ENCODE data around the gene MAST2.
"Not testable (repeated sequence)": the region's sequence is repeated elsewhere in the genome, so short reads cannot be mapped to it uniquely, and the experiment has no call there.

Gene MAST2

DNA sequence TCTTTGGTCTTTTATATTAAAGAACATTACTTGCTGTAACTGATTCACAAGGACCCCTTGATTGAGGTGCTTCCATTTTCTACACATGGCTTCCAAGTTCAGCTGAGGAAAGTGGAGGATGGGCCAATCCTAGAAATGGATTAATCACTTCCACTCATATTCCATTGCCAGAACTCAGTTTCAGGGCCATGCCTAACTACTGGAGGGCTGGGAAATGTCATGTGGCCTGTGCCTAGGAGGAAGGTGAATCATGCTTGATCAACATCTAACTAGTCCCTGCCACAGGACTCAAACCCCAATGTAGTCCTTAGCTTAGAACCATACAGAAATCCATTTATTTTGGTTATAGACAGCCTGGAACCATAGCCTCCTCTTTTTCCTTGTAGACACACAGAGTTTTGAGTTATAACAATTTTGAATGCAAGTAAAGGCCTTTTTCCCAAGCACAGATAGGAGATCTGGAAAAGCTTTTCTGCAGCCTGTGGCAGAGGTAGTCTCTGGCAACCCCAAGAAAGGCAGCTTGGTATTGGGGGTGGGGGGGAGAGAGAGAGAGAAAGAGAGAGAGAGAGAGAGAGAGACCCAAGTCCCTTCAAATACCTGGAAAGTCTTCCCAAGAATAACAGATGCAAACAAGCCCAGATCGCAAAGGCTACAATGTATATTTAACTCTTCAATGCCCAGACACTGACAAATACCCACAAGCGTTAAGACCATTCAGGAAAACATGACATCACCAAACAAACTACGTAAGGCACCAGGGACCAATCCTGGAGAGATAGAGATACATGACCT, 12.5 kb downstream of the MAST2 start:
- no peak for DNase-seq

GRCh38 chr1:45820173-45820572, 16.8 kb downstream of the MAST2 start:
- no peak for DNase-seq

- DNase-seq = no peak
These were observed 17.4 kb downstream of the MAST2 start for GRCh38 chr1:45820788-45821187.

GRCh38 chr1:45822644-45823043, 19.2 kb downstream of the MAST2 start:
- DNase-seq = no peak

- no peak for DNase-seq
These were observed 21.2 kb downstream of the MAST2 start for GRCh38 chr1:45824607-45825006.

DNA sequence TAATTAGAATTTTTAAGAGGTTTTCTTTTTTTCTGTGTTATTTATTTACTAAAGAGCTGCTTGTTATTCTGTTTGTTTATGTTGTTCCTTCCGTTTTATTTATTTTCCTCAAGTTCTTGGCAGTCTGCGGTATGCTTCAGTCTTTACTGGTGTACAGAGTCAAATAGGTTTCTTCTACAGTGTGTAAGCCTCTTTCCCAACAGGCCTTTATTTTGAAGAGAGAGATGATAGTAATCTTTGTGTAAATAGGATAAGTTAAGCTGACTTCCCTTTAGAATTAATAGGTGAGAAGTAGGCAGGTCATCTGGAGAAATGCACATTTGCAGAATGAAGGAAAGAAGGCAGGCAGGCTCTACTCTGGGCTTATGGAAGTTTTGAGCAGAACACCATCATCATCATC, 23.8 kb downstream of the MAST2 start:
- DNase-seq = no peak

- no peak for DNase-seq
These were observed 25.4 kb downstream of the MAST2 start for GRCh38 chr1:45828841-45829240.

DNA sequence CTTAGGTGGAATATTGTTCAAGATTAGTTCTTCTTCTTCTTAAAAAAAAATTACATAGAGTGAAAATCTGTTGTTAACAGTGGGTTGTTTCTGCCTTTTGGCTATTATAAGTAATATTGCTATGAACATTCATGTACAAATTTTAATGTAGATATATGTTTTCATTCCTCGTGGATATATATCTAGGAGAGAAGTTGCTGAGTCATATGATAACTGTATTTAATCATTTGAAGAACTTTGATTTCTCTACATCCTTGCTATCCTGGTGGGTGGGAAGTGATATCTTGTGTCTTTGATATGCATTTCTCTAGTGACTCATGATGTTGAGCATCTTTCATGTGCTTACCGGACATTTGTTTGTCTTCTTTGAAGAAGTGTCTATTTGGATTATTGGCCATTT, 29.9 kb downstream of the MAST2 start:
- DNase-seq = no peak

GRCh38 chr1:45834689-45835088, 31.3 kb downstream of the MAST2 start:
- no peak for DNase-seq

- no peak for DNase-seq
These were observed 33.0 kb downstream of the MAST2 start for GRCh38 chr1:45836451-45836850.

- not testable (repeated sequence) for DNase-seq
These were observed 33.4 kb downstream of the MAST2 start for GRCh38 chr1:45836861-45837260.

DNA sequence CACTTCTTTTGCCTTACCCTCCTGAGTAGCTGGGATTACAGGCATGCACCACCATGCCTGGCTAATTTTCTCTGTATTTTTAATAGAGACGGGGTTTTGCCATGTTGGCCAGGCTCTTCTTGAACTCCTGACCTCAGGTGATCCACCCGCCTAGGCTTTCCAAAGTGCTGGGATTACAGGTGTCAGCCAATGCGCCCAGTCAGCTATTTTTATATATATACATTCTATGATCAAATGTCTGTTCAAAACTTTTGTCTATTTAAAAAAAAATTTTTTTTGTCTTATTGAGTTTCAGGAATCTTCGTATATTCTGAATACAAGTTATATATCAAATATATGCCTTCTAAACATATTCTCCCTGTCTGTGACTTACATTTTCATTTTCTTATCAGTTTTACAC, 34.9 kb downstream of the MAST2 start:
- DNase-seq = not testable (repeated sequence)

DNA sequence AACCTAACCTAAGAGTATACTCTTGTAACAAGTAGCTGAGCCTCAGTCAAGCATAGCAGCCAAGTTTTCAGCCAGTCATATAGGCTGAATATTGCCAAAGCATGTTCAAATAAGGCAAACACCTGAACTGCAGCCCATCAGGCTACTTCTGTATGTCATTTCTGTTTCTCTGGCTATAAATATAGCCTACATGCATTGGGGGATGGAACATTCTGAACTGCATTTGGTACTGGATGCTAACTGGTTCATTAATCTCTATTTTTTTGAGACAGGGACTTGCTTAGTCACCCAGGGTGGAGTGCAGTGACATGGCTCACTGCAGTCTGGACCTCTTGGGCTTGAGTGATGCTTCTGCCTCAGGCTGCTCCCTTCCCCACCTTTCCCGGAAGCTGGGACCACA, 37.3 kb downstream of the MAST2 start:
- DNase-seq = no peak

DNA sequence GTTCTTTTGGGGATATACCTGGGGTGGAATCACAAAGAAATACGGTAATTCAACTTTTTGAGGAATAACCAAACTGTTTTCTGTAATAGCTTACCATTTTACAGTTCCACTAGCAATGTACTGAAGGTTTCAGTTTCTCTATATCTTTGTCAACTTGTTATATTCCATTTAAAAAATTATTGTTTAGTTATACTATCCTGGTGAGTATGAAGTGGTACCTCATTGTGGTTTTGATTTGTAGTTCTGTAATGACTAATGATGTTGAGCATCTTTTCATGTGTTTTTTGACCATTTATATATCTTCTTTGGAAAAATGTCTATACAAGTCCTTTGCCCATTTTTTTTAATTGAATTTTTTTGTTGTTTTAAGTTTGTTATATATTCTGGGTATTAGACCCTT, 39.4 kb downstream of the MAST2 start:
- no peak for DNase-seq

DNA sequence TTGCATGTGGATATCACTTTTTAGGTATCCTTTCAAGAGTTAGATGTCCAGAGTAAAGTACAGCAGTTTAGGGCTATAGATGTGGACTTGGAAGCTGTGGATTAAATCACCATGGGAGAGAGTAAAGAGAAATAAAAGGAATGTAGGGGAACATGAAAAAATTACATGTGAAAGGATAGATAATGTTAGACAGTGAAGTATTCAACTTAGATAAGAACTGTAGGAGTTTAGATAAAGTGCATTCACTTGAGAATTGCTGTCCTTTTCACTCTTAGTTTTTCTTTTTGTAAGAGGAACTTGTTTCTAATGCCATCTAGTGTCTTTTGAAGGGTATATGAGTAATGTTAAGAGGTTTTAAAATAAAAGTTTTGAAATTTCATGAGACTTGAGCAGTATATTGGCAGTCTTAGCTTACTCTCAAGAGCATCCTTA, 40.1 kb downstream of the MAST2 start:
- DNase-seq = no peak

DNA sequence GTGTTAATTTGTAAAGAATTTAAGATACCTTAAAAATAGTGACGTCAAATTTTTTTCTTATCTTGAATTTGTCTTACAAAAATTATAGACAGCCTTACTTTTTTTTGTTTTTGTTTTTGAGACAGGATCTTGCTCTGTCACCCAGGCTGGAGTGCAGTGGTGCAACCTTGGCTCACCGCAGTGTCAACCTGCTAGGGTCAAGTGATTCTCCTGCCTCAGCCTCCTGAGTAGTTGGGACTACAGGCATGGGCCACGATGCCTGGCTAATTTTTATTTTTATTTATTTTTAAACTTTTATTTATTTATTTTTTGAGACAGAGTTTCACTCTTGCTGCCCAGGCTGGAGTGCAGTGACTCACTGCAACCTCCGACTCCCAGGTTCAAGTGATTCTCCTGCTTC, 40.6 kb downstream of the MAST2 start:
- DNase-seq = not testable (repeated sequence)

DNA sequence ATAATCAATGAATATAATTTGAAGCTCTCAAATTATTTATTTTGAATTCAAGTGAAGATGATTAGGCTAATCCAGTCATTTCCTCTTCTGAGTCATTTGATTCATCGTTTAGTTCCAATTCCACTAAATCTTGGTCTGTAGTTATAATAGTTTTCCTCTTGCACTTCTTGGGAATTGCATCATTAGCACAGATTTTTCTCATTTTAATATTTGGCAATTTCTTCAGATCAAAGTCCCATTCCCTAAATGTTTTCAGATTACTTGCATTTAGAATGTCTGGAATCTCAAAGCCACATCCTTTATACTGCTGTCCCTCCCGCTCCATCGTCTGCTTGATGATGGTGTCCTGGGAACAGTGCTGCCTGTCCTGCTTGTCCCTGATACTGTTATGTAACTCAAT, 43.5 kb downstream of the MAST2 start:
- DNase-seq = no peak

DNA sequence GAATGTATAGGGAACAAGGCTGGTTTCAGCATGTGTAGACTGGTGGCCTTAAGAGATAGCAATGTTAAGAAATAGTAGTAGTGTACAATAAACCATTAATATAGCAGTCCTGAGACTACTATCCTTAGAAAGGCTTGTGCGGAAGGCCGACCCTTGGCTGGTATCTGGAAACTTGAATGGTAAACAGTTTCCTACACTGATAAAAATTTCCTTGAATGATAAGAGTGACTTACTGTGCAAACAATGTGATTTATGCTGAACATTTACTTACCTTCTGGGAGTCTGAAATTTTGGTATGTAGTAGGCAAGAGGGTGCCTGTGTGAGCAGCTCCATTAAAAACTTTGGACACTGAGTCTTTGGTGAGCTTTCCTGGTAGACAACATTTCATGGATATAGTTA, 44.7 kb downstream of the MAST2 start:
- DNase-seq = no peak

GRCh38 chr1:45848714-45849113, 45.3 kb downstream of the MAST2 start:
- no peak for DNase-seq

- no peak for DNase-seq
These were observed 46.6 kb downstream of the MAST2 start for GRCh38 chr1:45850017-45850416.

DNA sequence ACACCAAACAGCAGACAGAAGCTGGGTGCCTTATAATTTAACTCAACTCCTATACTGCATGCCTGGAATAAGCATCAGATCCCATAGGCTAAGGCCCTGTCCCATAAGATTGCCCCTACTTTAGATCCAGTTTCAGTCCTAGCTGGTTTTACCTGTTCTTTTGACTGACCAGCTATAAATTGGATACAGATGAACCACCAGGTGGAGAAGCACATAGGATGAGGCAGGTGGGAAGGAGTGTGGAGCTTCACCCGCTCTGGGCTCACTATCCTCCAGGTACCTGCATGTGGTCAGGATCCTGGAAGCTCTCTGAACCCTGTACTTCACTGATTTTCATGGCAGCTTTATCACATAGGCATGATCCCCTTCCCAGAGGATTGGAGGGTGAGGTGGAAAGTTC, 51.3 kb downstream of the MAST2 start:
- DNase-seq = no peak

- DNase-seq = no peak
These were observed 53.8 kb downstream of the MAST2 start for GRCh38 chr1:45857101-45857700.

GRCh38 chr1:45857755-45858492, 54.5 kb downstream of the MAST2 start:
- not testable (repeated sequence) for DNase-seq

DNA sequence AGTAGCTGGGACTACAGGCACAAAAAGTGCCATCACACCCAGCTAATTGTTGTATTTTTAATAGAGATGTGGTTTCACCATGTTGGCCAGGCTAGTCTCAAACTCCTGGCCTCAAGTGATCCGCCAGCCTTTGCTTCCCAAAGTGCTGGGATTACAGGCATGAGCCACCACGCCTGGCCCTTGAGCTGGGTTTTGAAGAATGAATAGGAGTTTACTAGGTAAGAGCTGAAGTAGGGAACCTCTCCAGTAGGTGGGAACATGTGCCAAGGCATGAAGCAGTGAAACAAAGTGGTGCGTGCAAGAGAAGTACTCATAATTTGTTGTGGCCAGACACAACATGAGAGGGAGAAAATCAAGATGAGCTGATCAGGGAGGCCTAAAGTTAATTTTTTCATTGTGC, 55.8 kb downstream of the MAST2 start:
- DNase-seq = no peak

All from CD4-positive, alpha-beta T cell treated with Interleukin-4 for 4 hours (primary cell).